Endothelial cell of umbilical vein (primary cell): Measurements from ENCODE around the gene OAS3. TPM values are rescaled to one million over a fixed set of nuclear protein-coding genes. Genes with fewer than 3 reads are reported as not detected.
A peak's percentile ranks its signal among the peaks of the same experiment; 100 is the strongest.

Experiments used
- BruUV-seq: library from RNA; stranded (reverse); fragments of 400-500 nt; replicated peaks from 2 replicates; lab custom pipeline; 2021; lab: Mats Ljungman, UMichigan
- CTCF ChIA-PET: fragments of 300-600, 350-600 bp; sonication (Branson Sonifier 250); formaldehyde crosslinking; loops from one replicate; lab custom pipeline; 2021; ENCODE audit warnings: antibody characterized with exemption, inconsistent platforms; lab: Charles Lee
- POLR2A ChIA-PET: fragments of 300-600, 350-600 bp; sonication (Branson Sonifier 250); formaldehyde crosslinking; loops from one replicate; lab custom pipeline; 2021; ENCODE audit warnings: antibody characterized with exemption, inconsistent platforms; lab: Charles Lee
- DNase-seq: peaks from one replicate; pipeline ENCODE4 v3.0.0-alpha.2; 2011; ENCODE audit warnings: low read depth, low spot score
- FAIRE-seq: peaks from 2 replicates; lab custom pipeline; 2011; peaks lifted over from hg19 to GRCh38; lab: Jason Lieb, UNC
- H2AFZ ChIP-seq: 2 replicates; pipeline ENCODE4 v1.6.0; 2012; ENCODE audit warnings: low read depth, low read length, control low read depth, inconsistent platforms
- H3K27ac ChIP-seq: 2 replicates; pipeline ENCODE4 v1.5.1; 2011; ENCODE audit warnings: low read depth, mild to moderate bottlenecking, control low read depth, low read length, moderate library complexity; ENCODE audit not compliant: insufficient read depth
- H3K27me3 ChIP-seq, 2 experiments: 2 replicates each; pipeline versions ENCODE4 v1.6.0 to v1.6.1; 2011; ENCODE audit warnings: low read length in 2 of 2, mixed read lengths in 1 of 2; ENCODE audit not compliant: control insufficient read depth in 2 of 2, insufficient read depth in 2 of 2
- H3K36me3 ChIP-seq, 2 experiments: 2 replicates in 1 of 2; 3 replicates in 1 of 2; pipeline ENCODE4 v1.5.1; 2011; ENCODE audit warnings: low read length in 2 of 2, mild to moderate bottlenecking in 1 of 2, moderate library complexity in 1 of 2; ENCODE audit not compliant: control insufficient read depth in 2 of 2, insufficient read depth in 2 of 2; ENCODE audit errors: extremely low read depth in 1 of 2
- H3K4me1 ChIP-seq: 3 replicates; pipeline ENCODE4 v1.5.1; 2011; ENCODE audit warnings: mild to moderate bottlenecking, low read length; ENCODE audit not compliant: control insufficient read depth, insufficient read depth; ENCODE audit errors: extremely low read depth
- H3K4me2 ChIP-seq: 2 replicates; pipeline ENCODE4 v1.6.1; 2011; ENCODE audit warnings: low read length, control low read depth, mixed read lengths; ENCODE audit not compliant: insufficient read depth
- H3K4me3 ChIP-seq, 3 experiments: fragments of 200-600 bp in 1 of 3; sonication (generic), shearing (Covaris generic) in 1 of 3; replicated peaks in 1 of 3; 2 replicates each; pipeline ENCODE4 v1.5.1; 2011 to 2016; ENCODE audit warnings: control low read depth in 3 of 3, low read length in 3 of 3, mild to moderate bottlenecking in 2 of 3, inconsistent platforms in 1 of 3, low read depth in 1 of 3, moderate library complexity in 1 of 3; ENCODE audit not compliant: insufficient read depth in 1 of 3
- H3K79me2 ChIP-seq: 2 replicates; pipeline ENCODE4 v1.6.0; 2012; ENCODE audit warnings: low read length, inconsistent platforms; ENCODE audit not compliant: control insufficient read depth, insufficient read depth
- H3K9ac ChIP-seq: replicated peaks from 2 replicates; pipeline ENCODE3; 2011; ENCODE audit warnings: low read length, control low read depth; ENCODE audit not compliant: insufficient read depth; ENCODE audit errors: extremely low read depth
- H3K9me1 ChIP-seq: replicated peaks from 3 replicates; pipeline ENCODE4 v1.6.0; 2011; ENCODE audit warnings: mild to moderate bottlenecking, low read length; ENCODE audit not compliant: control insufficient read depth, insufficient read depth; ENCODE audit errors: extremely low read depth
- H3K9me3 ChIP-seq: replicated peaks from 2 replicates; pipeline ENCODE4 v1.5.1; 2012; ENCODE audit warnings: low read length, inconsistent platforms; ENCODE audit not compliant: control insufficient read depth, insufficient read depth
- H4K20me1 ChIP-seq: replicated peaks from 2 replicates; pipeline ENCODE3; 2011; ENCODE audit warnings: mild to moderate bottlenecking, low read length; ENCODE audit not compliant: control insufficient read depth, insufficient read depth; ENCODE audit errors: extremely low read depth
- FOS ChIP-seq: IDR thresholded peaks from 2 replicates; pipeline ENCODE4 v1.6.1; 2011; ENCODE audit warnings: mild to moderate bottlenecking, low read length, moderate library complexity, borderline replicate concordance; ENCODE audit not compliant: insufficient read depth
- JUN ChIP-seq: IDR thresholded peaks from 2 replicates; pipeline ENCODE4 v1.6.1; 2011; ENCODE audit warnings: borderline replicate concordance, low read depth; ENCODE audit not compliant: insufficient read length, insufficient read depth
- MAX ChIP-seq: IDR thresholded peaks from 2 replicates; pipeline ENCODE4 v1.6.1; 2011; ENCODE audit not compliant: insufficient read depth, insufficient read length
- MYC ChIP-seq: IDR thresholded peaks from one replicate; pipeline ENCODE4 v1.6.1; 2011; ENCODE audit warnings: mild to moderate bottlenecking, low read depth, low read length
- POLR2A ChIP-seq: IDR thresholded peaks from 2 replicates; pipeline ENCODE4 v1.6.1; 2012; ENCODE audit warnings: low read depth, mild to moderate bottlenecking, control low read depth, low read length
- POLR2AphosphoS5 ChIP-seq: IDR thresholded peaks from 2 replicates; pipeline ENCODE4 v1.6.1; 2012; ENCODE audit warnings: low read depth, mild to moderate bottlenecking, control low read depth, low read length, moderate library complexity; ENCODE audit not compliant: insufficient read depth
- dilution Hi-C: fragments of 300-500 bp; cut with MboI; formaldehyde crosslinking; loops from one replicate; pipeline ENCODE4 v1.15.0; 2019; ENCODE audit warnings: low sequenced_read_pairs; ENCODE audit not compliant: extremely low pct_ligation_motif_present
- intact Hi-C: fragments of 100-400 bp; cut with micrococcal nuclease; formaldehyde crosslinking; loops from one replicate; pipeline ENCODE4 v1.10.0; 2022
- polyA plus RNA-seq, 4 experiments: library from polyadenylated mRNA; depleted of rRNA in 3 of 4; stranded (reverse) in 3 of 4; unstranded in 1 of 4; fragments of >200 nt; gene quantifications; 2 replicates each; pipeline versions ENCODE4 v1.2.1 to v1.2.3, GENCODE V29; 2011 to 2012; ENCODE audit warnings: missing spikeins in 1 of 4
- total RNA-seq: library from RNA; stranded (reverse); gene quantifications from 2 replicates; pipeline ENCODE4 v1.2.3, GENCODE V29; 2021
- TF ChIP-seq, protein P1 (sequence below), 2 donors: IDR thresholded peaks; 1 replicate in 1 of 2; 2 replicates in 1 of 2; pipeline ENCODE4 v1.5.1; 2011; ENCODE audit warnings: low read length in 2 of 2, mild to moderate bottlenecking in 2 of 2, moderate library complexity in 2 of 2, control low read depth in 1 of 2, inconsistent platforms in 1 of 2, low read depth in 1 of 2; ENCODE audit not compliant: insufficient read depth in 1 of 2; ENCODE audit errors: extremely low read depth in 1 of 2

OAS3 gene
- total and polyA plus RNA-seq, 2 donors (not counting 3 experiments of a cell fraction or from before 2014, with no cell fraction given) = 13.1 to 19.8 TPM

- no peaks in the 10 kb centered on the region for H3K79me2 ChIP-seq
- ChIA-PET POLR2A (interaction anchor here (1.4 kb wide), 1 partner anchor 14 kb away, joined by 4 read pairs; no protein-coding TSS in a partner anchor), CTCF (interaction anchor here (0.7 to 9.0 kb wide), 15 partner anchors 10 to 168 kb away, joined by 3 to 177 read pairs (median 6); partner anchors contain the start of gene OAS1)
- H3K4me1 ChIP-seq = peaks cover 22% of the 10 kb centered on the region
- no peak overlapping the region for H3K4me2 ChIP-seq
- no peaks in the 10 kb centered on the region for H4K20me1 ChIP-seq
- H3K9ac ChIP-seq = no peak overlapping the region
- no peaks in the 10 kb centered on the region for H3K9me3 ChIP-seq
- intact Hi-C loops = loop anchor here (1.0 to 2.0 kb wide), 3 partner anchors 13 to 34 kb away; no protein-coding TSS in a partner anchor
- H3K36me3 ChIP-seq = no peaks in the 10 kb centered on the region
- FAIRE-seq (peak; percentile 28), DNase-seq (no peak)
- no peaks in the 10 kb centered on the region for H3K9me1 ChIP-seq
- TF ChIP-seq FOS (no peak), MAX (no peak)
- no TSS peak for BruUV-seq
- H3K4me3 ChIP-seq = no peak overlapping the region
- H3K27ac ChIP-seq = no peak overlapping the region
- H3K27me3 ChIP-seq = no peaks in the 10 kb centered on the region
- dilution Hi-C loops = no loop called here
- no peak overlapping the region for H2AFZ ChIP-seq
Measured at GRCh38 chr12:113006641-113007040, 68.4 kb downstream of the OAS3 start.

- Histone ChIP-seq H3K4me1 (peaks cover 22% of the 10 kb centered on the region), H3K36me3 (no peaks in the 10 kb centered on the region), H3K4me3 (no peak overlapping the region), H3K27ac (peak overlapping the region; percentile 26), H3K27me3 (no peaks in the 10 kb centered on the region), H3K9ac (peak overlapping the region; percentile 11), H2AFZ (peak overlapping the region; percentile 16), H3K9me3 (no peaks in the 10 kb centered on the region), H3K79me2 (no peaks in the 10 kb centered on the region), H3K4me2 (peak overlapping the region; percentile 1), H4K20me1 (no peaks in the 10 kb centered on the region), H3K9me1 (no peaks in the 10 kb centered on the region)
- TF ChIP-seq FOS (peak; percentile 77), POLR2AphosphoS5 (peak; percentile 38), MAX (peak; percentile 3), JUN (peak; percentile 73), MYC (no peak), POLR2A (no peak)
- TF ChIP-seq, protein P1, sequence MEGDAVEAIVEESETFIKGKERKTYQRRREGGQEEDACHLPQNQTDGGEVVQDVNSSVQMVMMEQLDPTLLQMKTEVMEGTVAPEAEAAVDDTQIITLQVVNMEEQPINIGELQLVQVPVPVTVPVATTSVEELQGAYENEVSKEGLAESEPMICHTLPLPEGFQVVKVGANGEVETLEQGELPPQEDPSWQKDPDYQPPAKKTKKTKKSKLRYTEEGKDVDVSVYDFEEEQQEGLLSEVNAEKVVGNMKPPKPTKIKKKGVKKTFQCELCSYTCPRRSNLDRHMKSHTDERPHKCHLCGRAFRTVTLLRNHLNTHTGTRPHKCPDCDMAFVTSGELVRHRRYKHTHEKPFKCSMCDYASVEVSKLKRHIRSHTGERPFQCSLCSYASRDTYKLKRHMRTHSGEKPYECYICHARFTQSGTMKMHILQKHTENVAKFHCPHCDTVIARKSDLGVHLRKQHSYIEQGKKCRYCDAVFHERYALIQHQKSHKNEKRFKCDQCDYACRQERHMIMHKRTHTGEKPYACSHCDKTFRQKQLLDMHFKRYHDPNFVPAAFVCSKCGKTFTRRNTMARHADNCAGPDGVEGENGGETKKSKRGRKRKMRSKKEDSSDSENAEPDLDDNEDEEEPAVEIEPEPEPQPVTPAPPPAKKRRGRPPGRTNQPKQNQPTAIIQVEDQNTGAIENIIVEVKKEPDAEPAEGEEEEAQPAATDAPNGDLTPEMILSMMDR (IDR thresholded peaks at IDR 0.05; ENCODE audit: extremely low read depth in 1 of 2, insufficient read depth in 1 of 2, low read depth in 1 of 2, low read length in 2 of 2) = no peak
- dilution Hi-C loops (no loop called here), intact Hi-C loops (loop anchor here (1.0 to 2.0 kb wide), 2 partner anchors 12 to 34 kb away; no protein-coding TSS in a partner anchor)
- ChIA-PET CTCF (interaction anchor here (1.0 to 9.0 kb wide), 12 partner anchors 9 to 168 kb away, joined by 3 to 177 read pairs (median 8); partner anchors contain the start of gene OAS1), POLR2A (interaction anchor here (0.6 to 1.4 kb wide), 2 partner anchors 14 to 248 kb away, joined by 4 read pairs; no protein-coding TSS in a partner anchor)
- BruUV-seq = no TSS peak
- peak; percentile 60 for DNase-seq
- FAIRE-seq = peak; percentile 94
Measured at GRCh38 chr12:113007166-113007565, 68.9 kb downstream of the OAS3 start.
